Suprapubic skin (tissue), 4 donors: Measurements from ENCODE around the gene TIMM17B. TPM values are rescaled to one million over a fixed set of nuclear protein-coding genes. Genes with fewer than 3 reads are reported as not detected.

Experiments
- DNase-seq, 2 donors: peaks; one replicate each; pipeline ENCODE4 v3.0.0-alpha.2; 2019; ENCODE audit warnings: low spot score in 2 of 2
- H3K27ac ChIP-seq: fragments of 200-600 bp; sonication (generic); one replicate; pipeline ENCODE4 v1.5.1; 2019
- H3K27me3 ChIP-seq: fragments of 200-600 bp; sonication (generic); one replicate; pipeline ENCODE4 v1.5.1; 2019
- H3K36me3 ChIP-seq: fragments of 200-600 bp; sonication (generic); one replicate; pipeline ENCODE4 v1.5.1; 2019
- H3K4me1 ChIP-seq: fragments of 200-600 bp; sonication (generic); one replicate; pipeline ENCODE4 v1.5.1; 2019
- H3K4me3 ChIP-seq: fragments of 200-600 bp; sonication (generic); one replicate; pipeline ENCODE4 v1.5.1; 2019; ENCODE audit warnings: mild to moderate bottlenecking
- H3K9me3 ChIP-seq: fragments of 200-600 bp; sonication (generic); one replicate; pipeline ENCODE4 v1.5.1; 2019
- EP300 ChIP-seq: sonication (generic); formaldehyde crosslinking; IDR thresholded peaks from one replicate; pipeline ENCODE4 v1.6.1; 2017; ENCODE audit warnings: antibody characterized with exemption
- POLR2A ChIP-seq, 2 donors: fragments of 450-650 bp; IDR thresholded peaks; one replicate each; pipeline ENCODE4 v1.6.1; 2017; ENCODE audit warnings: antibody characterized with exemption in 2 of 2, mild to moderate bottlenecking in 2 of 2, moderate library complexity in 2 of 2
- POLR2AphosphoS5 ChIP-seq, 3 donors: sonication (generic); formaldehyde crosslinking; IDR thresholded peaks; one replicate each; pipeline ENCODE4 v1.6.1; 2017; ENCODE audit warnings: antibody characterized with exemption in 3 of 3
- WGBS: methylation state at CpG from one replicate; pipeline ENCODE4 v1.1.5; 2018; 5-methylcytosine and 5-hydroxymethylcytosine counted together
- total RNA-seq, 4 donors: library from RNA; depleted of rRNA; stranded (reverse); fragments of >200 nt; gene quantifications; one replicate each; pipeline ENCODE4 v1.1.0, GENCODE V29; 2016
- TF ChIP-seq, protein P1 (sequence below), 2 donors: fragments of 200-600 bp in 1 of 2; fragments of 450-650 bp in 1 of 2; sonication (generic) in 1 of 2; IDR thresholded peaks; one replicate each; pipeline ENCODE4 v1.5.1; 2016 to 2019; ENCODE audit warnings: antibody characterized with exemption in 2 of 2, mild to moderate bottlenecking in 1 of 2, moderate library complexity in 1 of 2

TIMM17B gene
- total RNA-seq, 4 donors from 2014 or later = 40.8 to 60.5 (median 43.4) TPM

DNA sequence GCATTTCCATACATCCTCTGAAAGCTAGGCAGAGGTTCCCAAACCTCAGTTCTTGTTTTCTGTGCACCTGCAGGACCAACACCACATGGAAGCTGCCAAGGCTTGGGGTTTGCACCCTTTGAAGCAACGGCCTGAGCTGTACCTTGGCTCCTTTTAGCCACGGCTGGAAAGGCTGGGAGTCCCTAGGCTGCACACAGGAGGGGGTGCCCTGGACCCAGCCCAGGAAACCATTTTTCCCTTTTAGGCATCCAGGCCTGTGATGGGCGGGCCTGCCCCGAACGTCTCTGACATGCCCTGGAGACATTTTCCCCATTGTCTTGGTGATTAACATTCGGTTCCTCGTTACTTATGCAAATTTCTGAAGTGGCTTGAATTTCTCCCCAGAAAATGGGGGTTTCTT lies 44.7 kb downstream of the TIMM17B start:
- no peak overlapping the region for H3K27ac ChIP-seq
- H3K4me1 ChIP-seq = no peaks in the 10 kb centered on the region
- no peak for DNase-seq
- no peaks in the 10 kb centered on the region for H3K27me3 ChIP-seq
- no peaks in the 10 kb centered on the region for H3K9me3 ChIP-seq
- H3K4me3 ChIP-seq = no peak overlapping the region
- no peaks in the 10 kb centered on the region for H3K36me3 ChIP-seq
- TF ChIP-seq POLR2AphosphoS5 (IDR thresholded peaks at IDR 0.05) (no peak), EP300 (no peak), POLR2A (IDR thresholded peaks at IDR 0.05) (no peak)
- TF ChIP-seq, protein P1, sequence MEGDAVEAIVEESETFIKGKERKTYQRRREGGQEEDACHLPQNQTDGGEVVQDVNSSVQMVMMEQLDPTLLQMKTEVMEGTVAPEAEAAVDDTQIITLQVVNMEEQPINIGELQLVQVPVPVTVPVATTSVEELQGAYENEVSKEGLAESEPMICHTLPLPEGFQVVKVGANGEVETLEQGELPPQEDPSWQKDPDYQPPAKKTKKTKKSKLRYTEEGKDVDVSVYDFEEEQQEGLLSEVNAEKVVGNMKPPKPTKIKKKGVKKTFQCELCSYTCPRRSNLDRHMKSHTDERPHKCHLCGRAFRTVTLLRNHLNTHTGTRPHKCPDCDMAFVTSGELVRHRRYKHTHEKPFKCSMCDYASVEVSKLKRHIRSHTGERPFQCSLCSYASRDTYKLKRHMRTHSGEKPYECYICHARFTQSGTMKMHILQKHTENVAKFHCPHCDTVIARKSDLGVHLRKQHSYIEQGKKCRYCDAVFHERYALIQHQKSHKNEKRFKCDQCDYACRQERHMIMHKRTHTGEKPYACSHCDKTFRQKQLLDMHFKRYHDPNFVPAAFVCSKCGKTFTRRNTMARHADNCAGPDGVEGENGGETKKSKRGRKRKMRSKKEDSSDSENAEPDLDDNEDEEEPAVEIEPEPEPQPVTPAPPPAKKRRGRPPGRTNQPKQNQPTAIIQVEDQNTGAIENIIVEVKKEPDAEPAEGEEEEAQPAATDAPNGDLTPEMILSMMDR (IDR thresholded peaks at IDR 0.05) = no peak
- 65% methylated on average over 6 of the region's 7 CpGs for WGBS

DNA sequence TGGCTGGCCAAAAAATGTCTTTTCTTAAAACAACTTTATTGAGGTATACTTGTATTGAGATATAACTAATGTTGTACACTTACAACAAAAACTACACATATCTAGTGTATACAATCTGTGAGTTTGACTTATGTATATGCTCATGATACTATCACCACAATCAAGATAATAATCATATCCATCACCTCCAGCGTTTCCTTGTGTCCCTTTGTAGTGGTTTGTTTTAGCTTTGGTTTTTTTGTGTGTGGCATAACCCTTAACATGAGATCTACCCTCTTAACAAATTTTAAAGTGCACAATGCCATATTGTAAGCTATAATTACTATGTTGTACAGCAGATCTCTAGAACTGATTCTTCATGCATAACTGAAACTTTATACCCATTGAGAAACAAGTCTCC lies 48.7 kb downstream of the TIMM17B start:
- 49% methylated on average over 1 of the region's 1 CpG for WGBS
- Histone ChIP-seq H3K9me3 (no peaks in the 10 kb centered on the region), H3K27me3 (no peaks in the 10 kb centered on the region), H3K4me3 (no peak overlapping the region), H3K4me1 (no peaks in the 10 kb centered on the region), H3K27ac (no peak overlapping the region), H3K36me3 (no peaks in the 10 kb centered on the region)
- DNase-seq = no peak
- TF ChIP-seq POLR2AphosphoS5 (IDR thresholded peaks at IDR 0.05) (no peak), POLR2A (IDR thresholded peaks at IDR 0.05) (no peak), EP300 (no peak)
- TF ChIP-seq, protein P1 (IDR thresholded peaks at IDR 0.05) = no peak

Other genes with a start within 250 kb of the TIMM17B start
- 1 to 10 TPM in 3 of 4 donors, under 1 TPM in 1; 0.68 to 5.2 (median 3.5) TPM for gene WAS, start 214.0 kb downstream of the TIMM17B start, total RNA-seq
- gene SUV39H1, start 201.0 kb downstream of the TIMM17B start, total RNA-seq = 10 to 100 TPM in 1 of 4 donors, 1 to 10 TPM in 3; 5.9 to 15.1 (median 8.7) TPM
- gene GLOD5, start 136.0 kb downstream of the TIMM17B start, total RNA-seq = not detected
- gene GATA1, start 111.2 kb downstream of the TIMM17B start, total RNA-seq = not detected
- gene HDAC6, start 95.7 kb downstream of the TIMM17B start, total RNA-seq = 100 to 1,000 TPM in 1 of 4 donors, 10 to 100 TPM in 3; 67.3 to 129 (median 93.2) TPM
- not detected for gene ERAS, start 71.3 kb downstream of the TIMM17B start, total RNA-seq
- 1 to 10 TPM; 1.5 to 9.0 (median 2.4) TPM for gene PCSK1N, start 62.2 kb downstream of the TIMM17B start, total RNA-seq
- 10 to 100 TPM; 51.8 to 88.3 (median 71.9) TPM for gene PQBP1, start 162 bp upstream of the TIMM17B start, total RNA-seq
- 10 to 100 TPM; 17.1 to 32.3 (median 24.3) TPM for gene SLC35A2, start 13.9 kb upstream of the TIMM17B start, total RNA-seq
- gene PIM2, start 21.3 kb upstream of the TIMM17B start, total RNA-seq = 10 to 100 TPM in 1 of 4 donors, 1 to 10 TPM in 3; 6.2 to 18.2 (median 8.7) TPM
- 10 to 100 TPM; 32.3 to 50.1 (median 46.2) TPM for gene OTUD5, start 59.8 kb upstream of the TIMM17B start, total RNA-seq
- 1 to 10 TPM in 3 of 4 donors, under 1 TPM in 1; 0.55 to 2.8 (median 1.3) TPM for gene KCND1, start 74.1 kb upstream of the TIMM17B start, total RNA-seq
- gene GRIPAP1, start 104.5 kb upstream of the TIMM17B start, total RNA-seq = 10 to 100 TPM; 26.8 to 67.7 (median 35.2) TPM
- gene TFE3, start 145.6 kb upstream of the TIMM17B start, total RNA-seq = 10 to 100 TPM; 40.4 to 54.9 (median 50.3) TPM
- gene CCDC120, start 161.2 kb upstream of the TIMM17B start, total RNA-seq = 10 to 100 TPM; 36.6 to 43.3 (median 38.1) TPM
- 10 to 100 TPM in 2 of 4 donors, 1 to 10 TPM in 2; 4.6 to 15.6 (median 9.2) TPM for gene PRAF2, start 176.2 kb upstream of the TIMM17B start, total RNA-seq
- gene WDR45, start 182.1 kb upstream of the TIMM17B start, total RNA-seq = 100 to 1,000 TPM in 1 of 4 donors, 10 to 100 TPM in 3; 65.8 to 122 (median 86.8) TPM
- gene GPKOW, start 226.0 kb upstream of the TIMM17B start, total RNA-seq = 10 to 100 TPM; 27.7 to 31.7 (median 28.9) TPM